VCaP (cell line): ENCODE measurements around the gene C3.
"Not testable (repeated sequence)": the region's sequence is repeated elsewhere in the genome, so short reads cannot be mapped to it uniquely, and the experiment has no call there.

Source experiments
- H3K27ac ChIP-seq: fragments of 450-650 bp; 2 replicates; pipeline ENCODE4 v1.5.1; 2017
- CTCF ChIP-seq: fragments of 450-650 bp; conservative IDR thresholded peaks from 2 replicates; pipeline ENCODE4 v1.5.1; 2017; ENCODE audit warnings: mild to moderate bottlenecking, moderate library complexity

The C3 gene

GRCh38 chr19:6709549-6709948, 10.9 kb downstream of the C3 start:
- no peak overlapping the region for H3K27ac ChIP-seq
- TF ChIP-seq CTCF, result no peak

GRCh38 chr19:6708913-6709312, 11.5 kb downstream of the C3 start:
- H3K27ac ChIP-seq, result not testable (repeated sequence)

GRCh38 chr19:6708346-6708745, 12.1 kb downstream of the C3 start:
- no peak overlapping the region for H3K27ac ChIP-seq
- no peak for TF ChIP-seq CTCF

- no peak for TF ChIP-seq CTCF
- no peak overlapping the region for H3K27ac ChIP-seq
These were observed 12.8 kb downstream of the C3 start for GRCh38 chr19:6707658-6708018.

- no peak overlapping the region for H3K27ac ChIP-seq
- no peak for TF ChIP-seq CTCF
These were observed 13.3 kb downstream of the C3 start for GRCh38 chr19:6707011-6707657.

- no peak for TF ChIP-seq CTCF
- H3K27ac ChIP-seq, result no peak overlapping the region
These were observed 13.9 kb downstream of the C3 start for GRCh38 chr19:6706633-6706958.

- H3K27ac ChIP-seq, result no peak overlapping the region
- TF ChIP-seq CTCF, result no peak
These were observed 14.4 kb downstream of the C3 start for GRCh38 chr19:6705931-6706632.

GRCh38 chr19:6700586-6701316, 19.7 kb downstream of the C3 start:
- no peak overlapping the region for H3K27ac ChIP-seq
- no peak for TF ChIP-seq CTCF
